GM23248 (cell line): ENCODE results near the gene MAPK4.

Experiments
- EZH2 ChIP-seq: fragments of 200-600 bp; sonication (generic); IDR thresholded peaks from 2 replicates; pipeline ENCODE4 v1.6.1; 2018; ENCODE audit warnings: antibody characterized with exemption, mild to moderate bottlenecking; ENCODE audit not compliant: insufficient read depth, poor library complexity, severe bottlenecking
- EZH2phosphoT487 ChIP-seq: fragments of 200-600 bp; sonication (generic); IDR thresholded peaks from 2 replicates; pipeline ENCODE4 v1.6.1; 2018; ENCODE audit warnings: antibody characterized with exemption, moderate library complexity, mild to moderate bottlenecking, low read depth; ENCODE audit not compliant: insufficient read depth

- no peak for TF ChIP-seq EZH2
- TF ChIP-seq EZH2phosphoT487: no peak
Measured at GRCh38 chr18:50624981-50625380, 65.1 kb downstream of the MAPK4 start.
